Upper lobe of left lung (tissue), 6 donors: ENCODE data around the gene CISH. TPM values are rescaled to one million over a fixed set of nuclear protein-coding genes. Genes with fewer than 3 reads are reported as not detected.

Experiments
- ATAC-seq, 2 donors: fragments of 200-7000 bp; cut with Tn5 transposase; one replicate each; pipeline ENCODE4 v1.9.1; 2022; ENCODE audit warnings: mild to moderate bottlenecking in 2 of 2, moderate library complexity in 2 of 2; ENCODE audit not compliant: low FRiP score in 2 of 2
- DNase-seq, 2 donors: peaks; one replicate each; pipeline ENCODE4 v3.0.0-alpha.2; 2019 to 2020
- H3K27ac ChIP-seq, 4 donors: fragments of 200-600 bp; sonication (generic); one replicate each; pipeline ENCODE4 v1.5.1; 2016 to 2019
- H3K27me3 ChIP-seq, 4 donors: fragments of 200-600 bp; sonication (generic); one replicate each; pipeline ENCODE4 v1.5.1; 2017 to 2019
- H3K36me3 ChIP-seq, 4 donors: fragments of 200-600 bp; sonication (generic); one replicate each; pipeline ENCODE4 v1.5.1; 2016 to 2019
- H3K4me1 ChIP-seq, 4 donors: fragments of 200-600 bp; sonication (generic); one replicate each; pipeline ENCODE4 v1.5.1; 2018 to 2019
- H3K4me3 ChIP-seq, 4 donors: fragments of 200-600 bp; sonication (generic); one replicate each; pipeline ENCODE4 v1.5.1; 2017 to 2019; ENCODE audit warnings: mild to moderate bottlenecking in 2 of 4, moderate library complexity in 1 of 4
- H3K9me3 ChIP-seq, 4 donors: fragments of 200-600 bp; sonication (generic); one replicate each; pipeline ENCODE4 v1.5.1; 2018 to 2019
- EP300 ChIP-seq, 4 donors: sonication (generic); formaldehyde crosslinking; IDR thresholded peaks; one replicate each; pipeline ENCODE4 v1.5.1; 2017; ENCODE audit warnings: antibody characterized with exemption in 4 of 4, control low read depth in 2 of 4
- POLR2A ChIP-seq, 4 donors: fragments of 450-650 bp; IDR thresholded peaks; one replicate each; pipeline ENCODE4 v1.5.1; 2016 to 2017; ENCODE audit warnings: antibody characterized with exemption in 4 of 4, mild to moderate bottlenecking in 2 of 4
- POLR2AphosphoS5 ChIP-seq, 2 donors: sonication (generic); formaldehyde crosslinking; IDR thresholded peaks; one replicate each; pipeline ENCODE4 v1.5.1; 2017; ENCODE audit warnings: antibody characterized with exemption in 2 of 2
- WGBS, 2 donors: methylation state at CpG; one replicate each; pipeline ENCODE4 v1.1.5; 2017 to 2018; 5-methylcytosine and 5-hydroxymethylcytosine counted together
- total RNA-seq, 6 donors: library from RNA; depleted of rRNA in 4 of 6; stranded (reverse); fragments of >200 nt in 4 of 6; gene quantifications; one replicate each; pipeline versions ENCODE4 v1.1.0 to v1.2.1, GENCODE V29; 2016 to 2021
- TF ChIP-seq, protein P1 (sequence below), 6 experiments: fragments of 450-650 bp in 4 of 6; fragments of 200-600 bp in 2 of 6; sonication (generic) in 2 of 6; IDR thresholded peaks; one replicate each; pipeline ENCODE4 v1.5.1; 2016 to 2019; ENCODE audit warnings: antibody characterized with exemption in 6 of 6
- donor health status: DM: no; HTN: no; CAD: no; lungs with moderate emphysema.
- donor health status: DM: no; HTN: yes; CAD: no; lungs with severe emphysema.

The CISH gene
- total RNA-seq, 6 donors from 2014 or later: 35.8 to 66.9 (median 43.1) TPM

DNA sequence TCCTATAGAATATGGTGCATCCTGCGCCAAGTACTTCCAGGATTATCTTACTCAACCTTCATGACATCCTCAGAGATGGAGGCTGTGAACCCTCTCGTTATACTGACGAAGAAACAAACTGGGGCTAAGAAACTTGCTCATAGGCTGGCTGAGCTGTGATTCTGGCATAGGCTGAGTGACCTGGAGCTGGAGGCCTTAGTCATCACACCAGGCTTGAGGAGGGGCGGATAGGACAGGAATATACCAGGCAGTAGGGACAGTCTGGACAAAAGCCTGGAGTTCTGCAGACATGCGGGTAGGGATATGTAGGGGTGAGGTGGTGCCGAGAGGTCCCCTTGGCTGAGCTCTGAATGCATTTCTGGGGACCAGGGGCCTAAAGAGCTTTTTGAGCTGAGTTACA lies 24.2 kb downstream of the CISH start:
- WGBS, 2 donors: 87 to 93% methylated on average over 6 of the region's 6 CpGs
- Histone ChIP-seq H3K36me3 (peaks cover 0 to 4% (median under 1%) of the 10 kb centered on the region in 4 donors), H3K9me3 (no peaks in the 10 kb centered on the region), H3K4me3 (no peak overlapping the region), H3K27ac (peak overlapping the region in 2 of 4 donors; percentile 85 to 93), H3K27me3 (no peaks in the 10 kb centered on the region), H3K4me1 (peaks cover 35 to 76% (median 47%) of the 10 kb centered on the region in 4 donors)
- no peak for ATAC-seq
- no peak for TF ChIP-seq POLR2AphosphoS5 (IDR thresholded peaks at IDR 0.05)
- TF ChIP-seq EP300 (IDR thresholded peaks at IDR 0.05): no peak
- TF ChIP-seq, protein P1, sequence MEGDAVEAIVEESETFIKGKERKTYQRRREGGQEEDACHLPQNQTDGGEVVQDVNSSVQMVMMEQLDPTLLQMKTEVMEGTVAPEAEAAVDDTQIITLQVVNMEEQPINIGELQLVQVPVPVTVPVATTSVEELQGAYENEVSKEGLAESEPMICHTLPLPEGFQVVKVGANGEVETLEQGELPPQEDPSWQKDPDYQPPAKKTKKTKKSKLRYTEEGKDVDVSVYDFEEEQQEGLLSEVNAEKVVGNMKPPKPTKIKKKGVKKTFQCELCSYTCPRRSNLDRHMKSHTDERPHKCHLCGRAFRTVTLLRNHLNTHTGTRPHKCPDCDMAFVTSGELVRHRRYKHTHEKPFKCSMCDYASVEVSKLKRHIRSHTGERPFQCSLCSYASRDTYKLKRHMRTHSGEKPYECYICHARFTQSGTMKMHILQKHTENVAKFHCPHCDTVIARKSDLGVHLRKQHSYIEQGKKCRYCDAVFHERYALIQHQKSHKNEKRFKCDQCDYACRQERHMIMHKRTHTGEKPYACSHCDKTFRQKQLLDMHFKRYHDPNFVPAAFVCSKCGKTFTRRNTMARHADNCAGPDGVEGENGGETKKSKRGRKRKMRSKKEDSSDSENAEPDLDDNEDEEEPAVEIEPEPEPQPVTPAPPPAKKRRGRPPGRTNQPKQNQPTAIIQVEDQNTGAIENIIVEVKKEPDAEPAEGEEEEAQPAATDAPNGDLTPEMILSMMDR (IDR thresholded peaks at IDR 0.05): no peak
- TF ChIP-seq POLR2A (IDR thresholded peaks at IDR 0.05): no peak
- DNase-seq: no peak

GRCh38 chr3:50586763-50587070 lies 24.9 kb downstream of the CISH start:
- no peak for DNase-seq
- no peak overlapping the region for H3K4me3 ChIP-seq
- TF ChIP-seq, protein P1 (IDR thresholded peaks at IDR 0.05): no peak
- TF ChIP-seq EP300 (IDR thresholded peaks at IDR 0.05) (no peak), POLR2AphosphoS5 (IDR thresholded peaks at IDR 0.05) (no peak), POLR2A (IDR thresholded peaks at IDR 0.05) (no peak)
- no peaks in the 10 kb centered on the region for H3K27me3 ChIP-seq
- peaks cover 33 to 76% (median 48%) of the 10 kb centered on the region in 4 donors for H3K4me1 ChIP-seq
- ATAC-seq: no peak
- peaks cover 0 to 8% (median 2%) of the 10 kb centered on the region in 4 donors for H3K36me3 ChIP-seq
- peak overlapping the region; percentile 82 to 93 (median 86) for H3K27ac ChIP-seq
- WGBS, 2 donors: 69 to 81% methylated on average over 3 of the region's 3 CpGs
- H3K9me3 ChIP-seq: no peaks in the 10 kb centered on the region

DNA sequence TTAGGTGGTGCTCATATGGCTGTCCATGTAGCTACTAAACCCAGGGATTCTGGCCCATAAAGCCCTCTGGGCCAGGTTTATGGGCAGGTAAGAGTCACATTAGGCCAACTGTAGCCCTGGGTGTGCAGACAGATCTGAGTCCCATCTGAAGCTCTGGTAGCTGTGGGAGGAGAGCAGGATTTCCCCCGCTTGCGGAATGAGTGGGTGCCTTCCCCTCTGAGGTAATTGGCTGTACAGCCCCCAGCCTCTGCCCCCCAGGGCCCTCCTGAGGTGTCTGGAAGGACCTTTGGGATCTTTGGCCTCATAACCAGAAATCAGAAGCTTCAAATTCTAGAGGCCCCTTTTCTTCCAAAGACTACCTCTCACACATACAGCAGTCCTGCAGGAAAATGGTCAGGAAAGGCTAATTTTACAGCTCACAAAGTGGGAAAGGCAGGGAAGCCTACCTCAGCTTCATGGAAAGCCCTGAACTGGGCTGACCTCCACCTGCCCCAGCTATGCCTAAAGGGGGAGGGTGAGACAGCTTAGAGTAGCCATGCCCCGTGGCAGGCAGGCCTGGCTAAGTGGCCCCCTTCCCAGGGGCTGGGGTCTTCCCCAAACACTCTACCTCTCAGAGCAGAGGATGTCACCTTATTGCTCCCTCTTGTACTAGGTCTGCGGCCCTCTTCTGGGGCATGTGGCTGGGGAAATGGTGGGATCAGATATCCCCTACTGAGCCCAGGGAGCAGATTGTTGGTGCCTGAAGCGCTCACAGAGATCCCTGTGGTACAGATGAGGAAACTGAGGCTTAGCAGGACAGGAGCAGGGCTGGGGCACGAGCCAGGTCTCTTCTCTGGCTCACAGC lies 25.4 kb downstream of the CISH start:
- WGBS, 2 donors: 57 to 91% methylated on average over 1 to 6 of the region's 6 CpGs
- ATAC-seq (no peak), DNase-seq (no peak)
- Histone ChIP-seq H3K27me3 (no peaks in the 10 kb centered on the region), H3K9me3 (no peaks in the 10 kb centered on the region), H3K27ac (peak overlapping the region; percentile 82 to 93 (median 86)), H3K36me3 (peaks cover 0 to 14% (median 2%) of the 10 kb centered on the region in 4 donors), H3K4me1 (peaks cover 27 to 76% (median 47%) of the 10 kb centered on the region in 4 donors), H3K4me3 (no peak overlapping the region)
- TF ChIP-seq POLR2AphosphoS5 (IDR thresholded peaks at IDR 0.05) (no peak), EP300 (IDR thresholded peaks at IDR 0.05) (no peak), POLR2A (IDR thresholded peaks at IDR 0.05) (no peak)
- TF ChIP-seq, protein P1 (IDR thresholded peaks at IDR 0.05): no peak

DNA sequence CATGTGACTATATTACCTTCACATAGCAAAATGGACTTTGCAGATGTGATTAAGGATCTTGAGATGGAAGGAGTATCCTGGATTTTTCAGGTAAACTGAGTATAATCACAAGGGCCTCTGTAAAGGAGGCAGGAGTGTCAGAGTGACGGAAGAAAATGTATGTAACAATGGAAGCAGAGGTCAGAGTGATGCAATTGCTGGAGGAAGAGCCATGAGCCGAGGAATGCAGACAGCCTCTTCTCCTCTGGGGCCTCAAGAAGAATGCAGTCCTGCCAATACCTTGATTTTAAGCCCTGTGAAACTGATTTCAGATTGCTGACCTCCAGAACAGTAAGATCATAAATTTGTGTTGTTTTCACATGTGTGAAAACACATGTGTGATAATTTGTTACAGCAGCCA lies 27.2 kb downstream of the CISH start:
- Histone ChIP-seq H3K4me1 (peaks cover 18 to 71% (median 40%) of the 10 kb centered on the region in 4 donors), H3K27me3 (no peaks in the 10 kb centered on the region), H3K27ac (peak overlapping the region; percentile 82 to 93 (median 86)), H3K4me3 (no peak overlapping the region), H3K9me3 (no peaks in the 10 kb centered on the region), H3K36me3 (peaks cover 0 to 29% (median 9%) of the 10 kb centered on the region in 4 donors)
- DNase-seq (no peak), ATAC-seq (peak in 1 of 2 donors; percentile 34)
- 30 to 57% methylated on average over 2 of the region's 2 CpGs for WGBS, 2 donors
- TF ChIP-seq POLR2A (IDR thresholded peaks at IDR 0.05): no peak
- TF ChIP-seq POLR2AphosphoS5 (IDR thresholded peaks at IDR 0.05): no peak
- TF ChIP-seq, protein P1 (IDR thresholded peaks at IDR 0.05): no peak
- no peak for TF ChIP-seq EP300 (IDR thresholded peaks at IDR 0.05)
